GM21825 (cell line): ENCODE data around the gene MAGEA9.
"Not testable (repeated sequence)": the region's sequence is repeated elsewhere in the genome, so short reads cannot be mapped to it uniquely, and the experiment has no call there.

ENCODE experiments used
- ATAC-seq: cut with Tn5 transposase; IDR thresholded peaks from one replicate; pipeline ENCODE4 v1.9.1; 2021; ENCODE audit warnings: mild to moderate bottlenecking, moderate library complexity; ENCODE audit not compliant: unreplicated experiment

The MAGEA9 gene, protein sequence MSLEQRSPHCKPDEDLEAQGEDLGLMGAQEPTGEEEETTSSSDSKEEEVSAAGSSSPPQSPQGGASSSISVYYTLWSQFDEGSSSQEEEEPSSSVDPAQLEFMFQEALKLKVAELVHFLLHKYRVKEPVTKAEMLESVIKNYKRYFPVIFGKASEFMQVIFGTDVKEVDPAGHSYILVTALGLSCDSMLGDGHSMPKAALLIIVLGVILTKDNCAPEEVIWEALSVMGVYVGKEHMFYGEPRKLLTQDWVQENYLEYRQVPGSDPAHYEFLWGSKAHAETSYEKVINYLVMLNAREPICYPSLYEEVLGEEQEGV

GRCh38 chrX:149781727-149782126 is at the start of gene MAGEA9:
Gene MAGEA9 (plus strand): TSS chrX:149781930. CDS start chrX:149786211, 4,281 bp downstream.
- not testable (repeated sequence) for ATAC-seq

DNA sequence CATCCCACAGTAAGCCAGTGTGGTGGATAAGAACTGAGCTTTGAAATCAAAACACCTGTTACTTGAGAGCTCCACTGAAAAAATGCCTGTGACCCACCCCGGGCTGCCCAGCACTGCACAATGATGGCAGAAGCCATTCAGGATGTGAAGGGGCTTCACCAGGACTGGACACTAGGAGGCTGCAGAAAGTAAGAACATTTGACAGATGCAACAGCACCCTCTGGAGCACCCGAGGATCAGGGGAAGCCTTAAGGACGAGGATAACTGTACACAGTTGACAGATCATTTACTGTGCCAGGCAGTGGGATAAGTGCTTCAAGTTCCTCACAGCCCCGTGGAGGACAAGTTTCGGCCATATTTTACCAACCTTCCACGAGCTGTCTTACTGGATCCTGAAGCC is 39.5 kb upstream of the MAGEA9 start:
- not testable (repeated sequence) for ATAC-seq

DNA sequence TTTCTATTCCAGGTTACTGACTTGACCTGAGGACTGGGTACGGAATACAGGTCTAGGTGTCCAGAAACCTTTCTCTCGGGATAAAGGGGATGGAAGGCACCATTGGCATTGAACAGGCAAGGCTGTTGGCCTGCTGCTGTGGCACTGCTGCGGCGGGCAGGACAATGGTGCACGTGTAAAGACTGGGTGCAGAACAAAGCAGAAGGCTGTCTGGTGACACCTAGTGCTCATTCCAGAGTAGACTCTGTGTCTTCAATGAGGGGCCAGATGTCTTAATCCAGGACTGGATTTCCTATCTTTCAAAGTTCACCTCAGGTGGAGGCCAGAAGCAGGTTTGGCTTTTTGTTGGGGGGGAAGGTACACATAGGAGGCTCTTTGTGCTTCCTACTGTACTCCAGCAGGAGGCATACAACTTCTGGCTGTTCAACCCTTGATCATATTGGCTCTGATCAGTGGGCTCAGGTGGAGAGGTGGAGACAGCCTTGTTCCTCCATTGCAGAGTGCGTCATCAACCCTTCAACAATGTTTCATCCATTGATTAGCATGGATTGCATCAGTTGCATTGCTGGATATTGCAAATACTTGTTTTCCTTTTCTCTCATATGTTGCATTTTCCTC is 35.2 kb upstream of the MAGEA9 start:
- not testable (repeated sequence) for ATAC-seq

DNA sequence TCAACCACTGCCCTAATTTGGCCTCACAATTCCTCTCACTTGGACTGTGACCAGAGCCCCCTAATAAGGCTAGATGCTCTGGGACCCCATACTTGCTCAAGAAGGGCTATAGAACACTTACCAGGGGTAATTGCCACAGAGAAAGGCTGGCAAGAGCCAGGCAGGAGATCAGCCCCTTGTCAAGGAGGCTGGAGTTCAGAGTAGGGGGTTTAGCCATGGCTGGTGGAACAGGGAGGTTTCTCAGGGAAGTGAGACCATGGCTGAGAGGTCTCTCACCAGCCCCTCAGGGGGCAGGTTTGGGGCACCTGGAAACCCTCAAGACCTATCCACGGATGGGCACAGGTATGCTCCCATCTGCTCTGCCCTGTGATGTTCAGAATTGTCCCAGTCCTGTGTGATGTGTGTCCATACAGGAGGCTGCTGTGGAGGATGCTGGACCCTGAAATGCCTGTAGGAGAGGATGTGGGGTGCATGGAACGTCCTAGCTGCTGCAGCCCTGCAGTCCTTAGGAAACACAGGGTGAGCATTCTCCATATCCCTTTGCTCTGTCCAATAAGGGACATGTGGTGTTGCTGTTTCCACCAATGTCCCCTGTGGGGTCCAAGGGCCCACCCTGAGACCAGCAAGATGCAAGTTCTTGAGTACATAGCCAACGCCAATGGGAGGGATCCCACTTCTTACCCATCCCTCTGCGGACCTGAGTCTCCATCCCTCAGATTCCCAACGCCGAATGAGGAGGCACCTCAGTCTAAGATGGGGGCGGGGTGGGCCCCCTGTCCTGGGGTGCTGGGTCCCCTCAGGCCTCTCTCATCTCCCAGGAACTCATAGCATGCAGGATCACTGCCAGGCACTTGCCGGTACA is 24.3 kb upstream of the MAGEA9 start:
- no peak for ATAC-seq

DNA sequence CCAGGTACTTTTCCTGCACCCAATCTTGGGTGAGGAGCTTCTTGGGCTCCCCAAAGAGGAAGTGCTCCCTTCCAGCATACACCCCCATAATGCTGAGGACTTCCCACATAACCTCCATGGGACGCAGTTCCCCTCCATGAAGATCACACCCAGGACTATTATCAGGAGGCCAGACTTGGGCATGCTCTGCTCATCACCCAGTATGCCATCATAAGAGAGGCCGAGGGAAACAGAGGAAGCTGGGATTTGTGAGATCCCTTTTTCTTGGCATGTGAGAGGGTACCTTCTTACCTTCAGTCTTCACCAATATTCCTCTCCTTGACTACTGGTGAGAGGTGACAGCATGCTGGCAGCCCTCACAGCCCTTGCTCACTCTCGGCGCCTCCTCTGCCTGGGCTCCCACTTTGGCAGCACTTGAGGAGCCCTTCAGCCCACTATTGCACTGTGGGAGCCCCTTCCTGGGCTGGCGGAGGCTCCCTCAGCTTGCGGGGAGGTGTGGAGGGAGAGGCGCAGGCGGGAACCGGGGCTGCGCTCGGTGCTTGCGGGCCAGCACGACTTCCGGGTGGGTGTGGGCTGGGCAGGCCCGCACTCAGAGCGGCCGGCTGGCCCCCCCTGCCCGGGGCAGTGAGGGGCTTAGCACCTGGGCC is 23.5 kb upstream of the MAGEA9 start:
- no peak for ATAC-seq

- not testable (repeated sequence) for ATAC-seq
Observed at GRCh38 chrX:149758715-149759078, 23.0 kb upstream of the MAGEA9 start.

GRCh38 chrX:149759824-149760223 is 21.9 kb upstream of the MAGEA9 start:
- ATAC-seq = no peak

GRCh38 chrX:149760965-149761364 is 20.8 kb upstream of the MAGEA9 start:
- ATAC-seq = no peak

GRCh38 chrX:149761858-149762674 is 19.7 kb upstream of the MAGEA9 start:
- not testable (repeated sequence) for ATAC-seq

GRCh38 chrX:149762696-149763614 is 18.8 kb upstream of the MAGEA9 start:
- ATAC-seq = no peak

- ATAC-seq = not testable (repeated sequence)
Observed at GRCh38 chrX:149770344-149770743, 11.4 kb upstream of the MAGEA9 start.

DNA sequence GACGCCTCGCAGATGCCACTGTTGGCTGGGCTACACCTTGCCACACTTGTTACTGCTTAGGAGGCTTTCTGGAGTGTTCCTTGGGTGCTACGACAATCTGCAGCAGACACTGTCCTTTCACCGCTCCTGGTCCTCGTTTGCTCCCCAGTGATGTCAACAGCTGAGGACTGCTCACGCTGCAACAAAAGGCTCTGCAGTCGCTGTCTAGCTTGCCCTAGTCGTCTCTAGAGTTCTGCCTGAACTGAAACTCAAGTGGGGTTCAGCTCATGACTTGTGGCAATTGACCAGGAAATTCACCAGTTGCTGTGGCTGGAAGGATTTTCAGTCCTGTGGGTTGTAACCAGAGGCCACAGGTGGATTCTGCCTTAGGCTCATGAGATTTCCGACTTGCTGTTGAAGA is 8.7 kb upstream of the MAGEA9 start:
- not testable (repeated sequence) for ATAC-seq

DNA sequence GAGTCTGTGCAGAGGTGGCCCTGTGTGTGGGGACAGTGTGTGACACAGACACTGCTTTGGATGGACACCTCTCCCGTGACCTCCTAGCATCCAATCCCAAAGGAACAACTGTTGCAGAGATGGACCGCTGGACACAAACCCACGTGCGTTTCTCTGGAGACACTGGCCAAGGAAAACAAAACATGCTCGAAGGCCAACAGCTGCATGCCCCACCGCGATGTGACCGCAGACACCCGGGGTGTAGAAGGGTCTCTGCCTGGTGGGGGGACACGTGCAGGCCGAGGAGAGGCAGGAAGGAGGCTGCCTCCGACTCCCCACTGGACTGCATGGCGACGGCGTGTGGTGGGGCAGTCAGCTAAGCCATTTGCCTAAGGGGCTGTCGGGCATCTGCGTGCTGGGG is 8.0 kb upstream of the MAGEA9 start, which contains the start of gene HSFX1:
Gene HSFX1 (plus strand): TSS at position 301 of the 400 bp plus-strand sequence. CDS start 614 bp downstream, outside the sequence.
- not testable (repeated sequence) for ATAC-seq

DNA sequence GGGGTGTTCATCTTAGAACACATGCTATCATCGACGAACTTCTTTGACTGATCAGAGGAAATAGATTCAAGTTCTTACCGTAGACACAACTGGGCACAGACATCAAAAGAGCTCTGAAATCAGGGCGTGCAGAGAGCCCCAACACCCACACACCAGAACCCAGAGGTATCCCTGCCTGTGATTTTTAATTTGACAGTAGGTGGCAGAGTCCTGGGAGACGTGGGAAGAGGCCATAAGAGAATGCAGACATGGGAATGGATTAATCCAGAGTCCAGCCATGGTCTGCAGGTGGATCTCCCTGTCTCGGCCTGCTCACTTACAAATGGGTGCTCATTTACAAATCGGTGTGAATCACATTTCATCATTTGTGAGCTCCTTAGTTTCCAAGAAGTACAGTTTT is 3.7 kb upstream of the MAGEA9 start:
- not testable (repeated sequence) for ATAC-seq

GRCh38 chrX:149795531-149795930 is 13.8 kb downstream of the MAGEA9 start:
- peak; percentile 99 for ATAC-seq

DNA sequence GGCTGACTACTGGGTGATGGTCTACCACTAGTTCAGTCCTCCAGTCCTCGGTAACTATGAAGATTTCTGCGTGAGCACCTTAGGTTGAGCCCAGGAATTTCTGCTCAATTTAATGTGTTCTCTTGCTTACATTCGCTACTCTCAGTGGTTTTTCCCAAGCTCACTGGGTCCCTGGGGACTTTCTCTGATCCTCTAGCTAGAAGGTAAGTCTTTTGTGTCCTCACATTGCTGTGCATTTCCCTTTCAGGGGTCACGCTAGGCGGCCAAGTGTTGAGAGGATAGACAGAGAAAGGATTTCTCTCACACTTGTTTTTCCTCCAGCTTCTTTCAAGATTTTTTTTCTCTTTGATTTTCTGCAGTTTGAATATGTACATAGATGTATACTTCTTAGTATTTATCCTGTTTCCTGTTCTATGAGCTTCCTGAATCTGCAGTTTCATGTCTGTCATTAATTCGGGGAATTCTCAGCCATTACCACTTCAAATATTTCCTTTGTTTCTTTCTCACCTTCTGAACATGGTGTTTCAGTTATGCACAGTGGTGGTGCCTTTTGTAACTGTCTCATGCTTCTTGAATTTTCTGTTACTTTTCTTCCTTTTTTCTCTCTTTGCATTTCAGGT is 17.5 kb downstream of the MAGEA9 start:
- ATAC-seq = no peak

- no peak for ATAC-seq
Observed at GRCh38 chrX:149799938-149800337, 18.2 kb downstream of the MAGEA9 start.

GRCh38 chrX:149803458-149804062 is 21.8 kb downstream of the MAGEA9 start:
- no peak for ATAC-seq
